NB4 (cell line): ENCODE results near the gene MAD1L1.

Experiments
- MAX ChIP-seq: IDR thresholded peaks from 2 replicates; pipeline ENCODE4 v1.6.1; 2011; ENCODE audit warnings: low read depth, low read length
- POLR2A ChIP-seq: IDR thresholded peaks from 2 replicates; pipeline ENCODE4 v1.6.1; 2011; ENCODE audit warnings: mild to moderate bottlenecking; ENCODE audit not compliant: insufficient read length; ENCODE audit errors: extremely low read depth

- no peak for TF ChIP-seq POLR2A
- no peak for TF ChIP-seq MAX
These were observed 68.9 kb downstream of the MAD1L1 start for GRCh38 chr7:2163600-2164555.
